IPS-18c (cell line): ENCODE measurements around the gene ARID4A.
"Not testable (repeated sequence)": the region's sequence is repeated elsewhere in the genome, so short reads cannot be mapped to it uniquely, and the experiment has no call there.

Experiments used
- H3K4me3 ChIP-seq: 2 replicates; pipeline ENCODE4 v1.7.0; 2013; ENCODE audit warnings: low read depth, mild to moderate bottlenecking, low read length, moderate library complexity; ENCODE audit not compliant: insufficient read depth
- H3K9me3 ChIP-seq: one replicate; pipeline ENCODE4 v1.6.1; 2013; ENCODE audit warnings: mild to moderate bottlenecking, low read length, moderate library complexity; ENCODE audit not compliant: control insufficient read depth, insufficient read depth

The ARID4A gene

GRCh38 chr14:58298477-58299400 is at the start of gene ARID4A:
ARID4A (plus strand) TSS chr14:58298555; CDS start chr14:58299855, 1,300 bp downstream.
- peaks cover 4% of the 10 kb centered on the region for H3K9me3 ChIP-seq
- peak within 1 kb of the TSS; percentile 97 for H3K4me3 ChIP-seq

- Histone ChIP-seq H3K9me3 (no peaks in the 10 kb centered on the region), H3K4me3 (no peak overlapping the region)
Observed at GRCh38 chr14:58249611-58250010, 48.7 kb upstream of the ARID4A start.

GRCh38 chr14:58258156-58258555 is 40.2 kb upstream of the ARID4A start:
- Histone ChIP-seq H3K4me3 (no peak overlapping the region), H3K9me3 (no peaks in the 10 kb centered on the region)

GRCh38 chr14:58262005-58262404 is 36.4 kb upstream of the ARID4A start:
- H3K4me3 ChIP-seq, H3K9me3 ChIP-seq: not testable (repeated sequence)

GRCh38 chr14:58265401-58265800 is 33.0 kb upstream of the ARID4A start:
- Histone ChIP-seq H3K4me3 (no peak overlapping the region), H3K9me3 (no peaks in the 10 kb centered on the region)

- H3K9me3 ChIP-seq = no peaks in the 10 kb centered on the region
- no peak overlapping the region for H3K4me3 ChIP-seq
Observed at GRCh38 chr14:58270628-58271027, 27.7 kb upstream of the ARID4A start.

GRCh38 chr14:58272588-58273372 is 25.6 kb upstream of the ARID4A start:
- Histone ChIP-seq H3K9me3 (no peaks in the 10 kb centered on the region), H3K4me3 (no peak overlapping the region)

GRCh38 chr14:58274881-58275280 is 23.5 kb upstream of the ARID4A start:
- no peaks in the 10 kb centered on the region for H3K9me3 ChIP-seq
- H3K4me3 ChIP-seq = no peak overlapping the region

- Histone ChIP-seq H3K4me3 (no peak overlapping the region), H3K9me3 (no peaks in the 10 kb centered on the region)
Observed at GRCh38 chr14:58275527-58276190, 22.7 kb upstream of the ARID4A start.

- H3K9me3 ChIP-seq = no peaks in the 10 kb centered on the region
- no peak overlapping the region for H3K4me3 ChIP-seq
Observed at GRCh38 chr14:58276208-58276607, 22.1 kb upstream of the ARID4A start.

GRCh38 chr14:58278177-58278576 is 20.2 kb upstream of the ARID4A start:
- H3K4me3 ChIP-seq = no peak overlapping the region
- H3K9me3 ChIP-seq = no peaks in the 10 kb centered on the region

GRCh38 chr14:58280954-58281787 is 17.2 kb upstream of the ARID4A start:
- Histone ChIP-seq H3K4me3 (no peak overlapping the region), H3K9me3 (no peaks in the 10 kb centered on the region)

GRCh38 chr14:58281969-58282368 is 16.4 kb upstream of the ARID4A start:
- no peak overlapping the region for H3K4me3 ChIP-seq
- no peaks in the 10 kb centered on the region for H3K9me3 ChIP-seq

- Histone ChIP-seq H3K9me3 (no peaks in the 10 kb centered on the region), H3K4me3 (no peak overlapping the region)
Observed at GRCh38 chr14:58282925-58283593, 15.3 kb upstream of the ARID4A start.

GRCh38 chr14:58283730-58284129 is 14.6 kb upstream of the ARID4A start:
- H3K9me3 ChIP-seq = no peaks in the 10 kb centered on the region
- no peak overlapping the region for H3K4me3 ChIP-seq

- H3K4me3 ChIP-seq = no peak overlapping the region
- no peaks in the 10 kb centered on the region for H3K9me3 ChIP-seq
Observed at GRCh38 chr14:58285132-58285531, 13.2 kb upstream of the ARID4A start.
